MV-4-11 (cell line): ENCODE results near the gene NLGN1.
"Not testable (repeated sequence)": the region's sequence is repeated elsewhere in the genome, so short reads cannot be mapped to it uniquely, and the experiment has no call there.

Experiments used
- DNase-seq: peaks from one replicate; lab custom pipeline; 2025; lab: John Stamatoyannopoulos, UW

NLGN1 gene

DNA sequence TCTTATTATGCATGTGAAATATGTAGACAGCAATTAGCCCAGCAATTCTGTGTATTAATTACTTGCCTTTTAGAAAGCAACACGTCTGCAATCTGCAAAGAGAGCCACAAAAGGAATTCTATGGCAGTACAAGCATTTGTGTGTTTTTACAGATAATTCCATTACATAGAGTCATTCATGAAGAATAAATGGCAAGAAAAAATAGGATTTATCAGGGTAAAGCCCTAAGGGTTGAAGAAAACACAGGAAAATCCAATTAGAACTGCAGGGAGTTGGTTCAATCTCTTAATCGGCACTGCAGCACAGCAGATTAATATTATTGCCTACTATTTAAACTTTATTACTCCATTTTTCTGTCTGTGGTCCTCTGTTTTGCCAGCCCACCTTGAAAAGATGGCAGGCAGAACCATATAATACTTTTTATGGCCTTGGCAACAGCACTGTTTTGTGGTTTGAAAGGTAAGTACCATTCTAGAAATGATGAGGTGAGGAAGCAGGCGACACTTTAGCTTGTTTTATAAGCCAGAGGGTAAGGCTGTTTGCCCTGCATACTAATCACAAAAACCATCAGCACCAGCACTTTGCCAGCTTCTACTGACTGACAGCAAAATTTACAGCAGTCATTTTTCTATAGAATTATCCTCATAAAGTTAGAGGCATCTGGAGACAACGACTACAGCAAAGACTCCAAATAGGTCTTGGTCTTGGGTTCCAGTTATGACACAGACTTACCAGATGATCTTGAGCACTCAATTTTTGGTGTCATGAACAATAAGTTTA, 823.4 kb downstream of the NLGN1 start:
- DNase-seq, result no peak

DNA sequence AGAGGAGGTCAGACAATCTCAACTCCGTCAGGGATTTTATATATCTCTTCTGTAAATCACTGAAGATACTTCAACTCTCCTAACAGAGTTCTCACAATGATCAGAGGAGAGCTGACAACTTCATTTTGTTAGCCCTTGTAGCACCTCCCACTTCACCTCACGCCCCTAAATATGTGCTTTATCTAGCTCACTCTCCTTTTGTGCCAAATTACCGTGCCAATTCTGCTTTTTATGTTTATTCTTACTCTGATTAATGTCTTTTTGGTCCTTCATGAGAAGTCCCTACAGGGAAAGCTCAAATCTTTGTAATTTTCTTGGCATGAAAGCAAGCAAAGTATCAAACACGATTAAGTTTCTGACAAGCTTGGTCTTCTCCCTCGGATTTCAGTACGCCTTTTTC, 825.5 kb downstream of the NLGN1 start:
- DNase-seq, result no peak

DNA sequence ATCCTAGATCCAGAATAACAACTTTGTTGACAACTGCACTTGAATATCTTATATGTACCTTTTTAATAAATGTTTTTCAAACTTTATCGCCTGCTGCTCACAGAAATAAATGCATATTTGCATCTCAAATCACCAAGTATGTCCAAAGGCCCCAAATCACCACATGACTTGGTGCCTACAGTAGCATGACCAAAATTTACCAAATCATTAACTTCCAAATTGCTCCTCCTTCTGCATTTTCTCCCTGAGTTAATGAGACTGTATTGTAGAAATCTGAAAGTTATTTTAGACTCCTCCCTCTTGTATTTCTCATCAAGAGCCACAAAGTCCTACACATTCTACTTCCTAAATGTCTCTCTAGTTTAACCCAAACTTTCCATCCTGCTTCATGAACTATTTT, 826.1 kb downstream of the NLGN1 start:
- DNase-seq, result no peak

DNA sequence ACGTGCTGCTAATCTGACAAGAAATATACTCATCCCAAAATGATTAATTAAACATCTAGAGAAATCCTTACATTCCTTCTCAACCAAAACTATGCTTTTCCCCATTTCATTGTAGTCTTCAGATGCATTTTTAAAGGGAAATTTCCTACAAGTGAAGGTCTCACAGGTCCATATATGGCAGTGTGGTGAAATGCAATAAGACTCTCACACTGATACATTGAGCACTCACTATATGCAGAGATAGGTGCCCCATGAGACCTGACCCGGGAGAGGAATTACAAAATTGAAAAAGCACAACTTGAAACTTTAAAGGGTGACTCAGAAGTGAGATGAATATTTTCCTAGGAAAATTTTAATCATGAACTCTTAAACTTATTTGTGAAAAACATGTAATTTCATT, 832.4 kb downstream of the NLGN1 start:
- no peak for DNase-seq

DNA sequence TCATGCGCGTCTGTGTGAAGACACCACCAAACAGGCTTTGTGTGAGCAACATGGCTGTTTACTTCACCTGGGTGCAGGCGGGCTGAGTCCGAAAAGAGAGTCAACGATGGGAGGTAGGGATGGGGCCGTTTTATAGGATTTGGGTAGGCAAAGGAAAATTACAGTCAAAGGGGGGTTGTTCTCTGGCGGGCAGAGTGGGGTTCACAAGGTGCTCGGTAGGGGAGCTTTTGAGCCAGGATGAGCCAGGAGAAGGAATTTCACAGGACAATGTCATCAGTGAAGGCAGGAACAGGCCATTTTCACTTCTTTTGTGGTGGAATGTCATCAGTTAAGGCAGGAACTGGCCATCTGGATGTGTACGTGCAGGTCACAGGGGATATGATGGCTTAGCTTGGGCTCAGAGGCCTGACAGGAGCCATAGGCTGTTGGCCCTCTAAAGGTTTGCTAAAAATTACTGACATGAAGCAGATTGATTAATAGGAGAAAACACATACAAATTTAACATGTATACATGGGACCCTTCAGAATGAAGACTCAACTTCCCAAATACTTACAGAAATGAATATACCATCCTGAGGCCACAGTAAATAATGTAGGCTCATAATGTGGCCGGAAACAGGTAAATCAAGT, 834.6 kb downstream of the NLGN1 start:
- not testable (repeated sequence) for DNase-seq

DNA sequence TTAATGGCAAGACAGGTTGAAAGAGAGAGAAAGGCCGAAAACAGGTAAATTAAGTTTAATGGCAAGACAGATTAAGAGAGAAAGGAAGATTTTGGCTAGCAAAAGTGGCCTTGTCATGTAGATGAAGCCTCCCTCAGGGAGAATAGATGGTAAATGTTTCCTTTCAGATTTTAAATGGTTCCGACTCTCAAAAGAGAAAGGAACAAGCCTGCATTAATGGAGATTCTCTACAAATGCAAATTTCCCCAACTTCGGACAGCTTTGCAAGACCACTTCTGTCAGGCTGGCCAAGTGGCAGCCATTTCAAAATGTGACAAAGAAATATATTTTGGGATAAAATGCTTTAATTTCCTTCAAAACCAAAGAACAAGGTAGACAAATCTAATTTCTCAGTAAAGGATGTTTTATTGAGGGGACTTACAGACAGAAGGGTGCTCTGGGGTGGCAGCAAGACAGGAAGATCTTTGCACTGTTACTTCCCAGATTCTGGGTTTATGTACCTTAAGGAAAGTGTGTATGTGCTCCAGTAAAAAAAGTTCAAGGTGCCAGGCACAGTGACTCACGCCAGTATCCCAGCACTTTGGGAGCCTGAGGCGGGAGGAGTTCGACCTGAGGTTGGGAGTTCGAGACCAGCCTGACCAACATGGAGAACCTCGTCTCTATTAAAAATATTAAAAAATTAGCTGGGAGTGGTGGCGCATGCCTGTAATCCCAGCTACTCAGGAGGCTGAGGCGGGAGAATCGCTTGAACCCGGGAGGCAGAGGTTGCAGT, 835.3 kb downstream of the NLGN1 start:
- DNase-seq, result no peak

DNA sequence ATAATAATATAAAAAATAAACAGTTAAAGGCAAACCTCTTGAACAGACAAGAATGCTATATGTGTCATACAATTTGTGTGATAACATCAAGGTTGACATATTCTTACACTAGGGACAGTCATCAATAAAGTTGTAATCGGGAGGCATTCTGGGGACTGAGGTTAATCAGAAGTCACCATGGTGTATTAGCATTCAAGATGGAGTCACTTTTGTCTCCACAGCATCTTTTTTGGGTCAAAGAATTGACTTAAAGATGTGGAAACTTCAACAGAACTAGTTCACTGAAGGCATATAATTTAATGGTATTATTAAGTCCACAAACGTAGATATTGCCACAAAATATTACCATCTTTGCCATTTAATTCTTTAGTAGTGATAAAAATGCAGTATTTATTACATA, 836.0 kb downstream of the NLGN1 start:
- no peak for DNase-seq

DNA sequence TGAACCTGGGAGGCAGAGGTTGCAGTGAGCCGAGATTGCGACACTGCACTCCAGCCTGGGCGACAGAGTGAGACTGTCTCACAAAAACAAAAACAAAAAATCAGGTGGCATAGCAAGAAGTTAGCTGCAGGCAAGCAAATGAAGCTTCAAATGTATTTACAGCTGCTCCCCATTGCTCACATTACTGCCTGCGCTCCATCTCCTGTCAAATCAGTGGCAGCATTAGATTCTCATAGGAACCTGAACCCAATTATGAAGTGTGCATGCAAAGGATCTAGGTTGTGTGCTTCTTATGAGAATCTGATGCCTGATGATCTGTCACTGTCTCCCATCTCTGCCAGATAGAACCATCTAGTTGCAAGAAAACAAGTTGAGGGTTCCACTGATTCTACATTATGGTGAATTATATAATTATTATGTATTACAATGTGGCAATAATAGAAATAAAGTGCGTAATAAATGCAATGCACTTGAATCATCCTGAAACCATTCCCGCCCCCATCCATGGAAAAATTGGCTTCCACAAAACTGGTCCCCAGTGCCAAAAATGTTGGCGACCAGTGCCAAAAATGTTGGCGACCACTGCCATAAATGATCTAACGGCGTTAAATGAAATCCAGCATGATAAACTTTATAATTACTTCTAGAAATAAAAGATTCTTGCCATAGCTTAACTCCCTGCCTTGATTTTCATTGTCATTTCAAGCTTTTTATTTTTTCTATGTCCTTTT, 844.9 kb downstream of the NLGN1 start:
- DNase-seq, result no peak

DNA sequence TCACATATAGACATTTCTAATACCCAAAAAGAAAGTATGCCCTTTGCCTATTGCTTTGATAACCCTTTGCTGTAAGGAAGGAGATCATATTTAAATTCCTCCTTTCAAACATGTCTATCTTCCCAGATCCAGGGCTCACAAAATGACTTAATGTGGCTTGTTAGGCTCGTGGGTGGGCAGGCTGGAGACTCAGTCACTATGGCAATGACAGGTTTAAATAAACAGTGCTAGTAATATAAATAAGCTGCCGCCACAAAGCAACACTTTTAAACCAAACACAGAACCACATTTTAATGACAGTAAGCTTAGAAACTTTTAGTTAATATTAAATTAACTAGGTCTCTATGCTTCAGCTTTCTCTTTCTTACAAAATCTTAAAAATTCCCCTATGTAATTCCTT, 845.6 kb downstream of the NLGN1 start:
- no peak for DNase-seq

DNA sequence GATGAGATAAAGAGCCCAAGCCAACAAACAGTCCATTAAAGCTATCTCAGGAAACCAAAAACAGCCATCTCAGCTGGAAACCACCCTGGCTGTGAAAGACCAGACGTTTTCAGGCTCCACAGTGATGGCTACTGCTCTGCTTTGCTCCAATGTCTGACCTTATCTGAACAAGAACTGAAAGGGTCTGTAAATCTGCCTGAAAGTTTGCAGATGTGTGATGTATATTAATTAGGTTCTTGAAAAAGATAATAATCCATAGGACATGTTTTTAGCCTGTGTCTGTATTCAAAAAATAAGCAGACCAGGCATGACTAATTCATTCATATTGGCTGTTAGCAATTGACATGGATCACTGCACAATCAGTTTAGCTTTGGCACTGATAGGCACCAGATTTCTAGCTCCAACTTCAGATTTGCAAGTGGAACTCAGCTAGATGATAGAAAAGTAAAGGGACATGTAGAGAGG, 850.2 kb downstream of the NLGN1 start:
- DNase-seq, result no peak

DNA sequence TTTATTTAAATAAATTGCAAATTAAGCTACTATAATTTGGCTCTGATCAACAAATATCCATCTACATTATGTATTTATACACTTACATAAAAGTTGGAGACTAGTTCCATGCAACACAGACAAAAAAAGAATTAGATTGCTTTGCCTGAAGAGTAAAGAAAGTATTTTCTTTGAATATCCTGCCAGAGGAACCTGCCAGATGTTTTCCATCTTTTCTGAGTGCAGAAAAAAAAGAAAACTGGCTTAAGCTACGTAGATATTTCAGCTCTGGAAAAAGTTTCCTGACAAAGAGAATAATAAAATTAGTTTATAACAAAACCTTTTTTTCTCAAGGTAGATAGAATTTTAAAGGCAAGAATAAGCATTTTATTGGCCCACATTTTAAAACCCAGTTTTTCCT, 854.1 kb downstream of the NLGN1 start:
- no peak for DNase-seq

DNA sequence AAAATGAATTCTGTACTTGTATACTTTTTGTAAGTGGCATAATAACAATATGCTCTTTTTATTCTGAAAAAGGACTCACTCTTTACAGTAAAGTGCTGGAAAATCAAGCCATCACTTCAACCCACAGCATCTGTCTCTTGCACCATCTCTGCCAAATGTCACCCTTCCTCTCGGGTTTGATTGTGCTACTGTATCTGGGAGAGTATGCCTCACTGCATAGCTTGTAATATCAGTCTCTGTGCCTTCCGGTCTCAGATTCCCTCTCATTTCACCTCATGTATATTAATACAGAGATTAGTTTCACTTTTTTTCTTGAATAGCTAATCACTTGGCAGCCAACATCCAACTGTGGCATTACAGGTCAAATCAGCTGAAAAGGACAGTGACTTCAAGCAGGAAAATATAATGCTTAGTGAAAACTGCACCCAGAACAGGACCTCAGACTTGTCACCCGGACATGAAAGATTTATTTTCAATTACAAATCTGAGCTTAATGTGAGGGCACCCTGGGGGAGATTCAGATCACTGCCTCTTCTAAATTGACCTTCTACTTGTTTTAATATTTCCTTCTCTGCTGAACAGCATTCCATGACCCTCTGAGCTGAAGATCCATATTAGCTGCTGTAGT, 855.8 kb downstream of the NLGN1 start:
- DNase-seq, result no peak

DNA sequence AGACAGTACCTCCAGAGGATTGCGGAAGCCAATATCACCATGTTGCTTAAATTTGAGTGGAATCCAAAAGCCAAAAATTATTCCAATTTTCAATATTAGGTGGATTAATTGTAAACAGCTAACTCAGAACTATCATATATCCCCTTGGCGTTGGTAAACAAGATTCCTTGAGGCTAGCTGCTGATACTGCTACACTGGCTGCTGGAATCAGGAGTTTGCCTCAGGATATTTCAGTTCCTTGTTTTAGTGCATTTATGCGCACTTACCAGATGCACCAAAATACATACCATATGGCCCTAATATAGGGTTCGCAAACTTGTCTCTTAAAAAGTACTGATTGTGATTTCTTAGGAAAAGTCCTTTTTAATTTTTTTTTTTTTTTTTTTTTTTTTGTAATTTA, 856.4 kb downstream of the NLGN1 start:
- DNase-seq, result no peak

DNA sequence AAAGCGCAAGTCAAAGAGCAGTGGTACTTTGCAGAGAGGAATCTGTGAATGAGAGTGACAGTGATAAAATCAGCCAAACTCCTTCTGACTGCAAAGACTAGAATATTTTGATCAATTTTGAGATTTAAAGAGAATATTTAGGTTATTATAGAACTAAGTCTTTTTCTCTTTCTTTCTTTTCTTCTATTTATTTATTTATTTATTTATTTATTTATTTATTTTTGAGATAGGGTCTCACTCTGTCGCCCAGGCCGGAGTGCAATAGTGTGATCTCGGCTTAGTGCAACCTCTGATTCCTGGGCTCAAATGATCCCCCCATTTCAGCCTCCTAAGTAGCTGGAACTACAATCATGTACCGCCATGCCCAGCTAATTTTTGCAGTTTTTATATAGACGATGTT, 857.9 kb downstream of the NLGN1 start:
- no peak for DNase-seq

DNA sequence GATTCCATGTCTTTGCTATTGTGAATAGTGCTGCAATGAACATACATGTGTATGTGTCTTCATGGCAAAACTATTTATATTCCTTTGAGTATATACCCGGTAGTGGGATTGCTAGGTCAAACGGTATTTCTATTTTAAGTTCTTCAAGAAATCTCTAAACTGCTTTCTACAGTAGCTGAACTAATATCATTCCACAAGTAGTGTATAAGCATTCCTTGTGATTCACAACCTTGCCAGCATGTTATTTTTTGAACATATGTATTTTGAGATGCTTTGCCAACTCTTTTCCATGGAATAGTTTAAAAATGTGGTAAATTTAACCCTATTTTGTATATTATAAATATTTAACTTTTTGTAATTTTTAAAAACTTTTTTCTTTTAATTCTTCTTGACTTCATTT, 868.9 kb downstream of the NLGN1 start:
- no peak for DNase-seq

DNA sequence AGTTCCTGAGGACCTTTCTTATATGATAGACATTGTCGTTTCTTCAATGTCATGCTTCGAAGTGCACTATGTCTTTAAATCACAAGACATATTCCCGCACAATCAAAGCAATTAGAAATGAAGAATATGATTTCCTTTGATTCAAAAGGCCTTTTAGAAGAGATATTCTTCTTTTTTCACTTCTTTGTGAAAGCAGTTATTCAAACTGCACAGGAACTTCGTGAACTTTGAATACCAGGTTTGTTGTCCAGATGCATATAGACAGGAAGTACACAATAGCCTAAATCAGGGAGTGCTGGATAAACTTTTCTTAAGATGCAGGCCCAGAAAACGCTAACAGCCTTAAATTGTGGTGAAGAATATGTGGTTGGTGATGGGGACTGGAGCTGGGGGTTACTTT, 870.5 kb downstream of the NLGN1 start:
- no peak for DNase-seq

DNA sequence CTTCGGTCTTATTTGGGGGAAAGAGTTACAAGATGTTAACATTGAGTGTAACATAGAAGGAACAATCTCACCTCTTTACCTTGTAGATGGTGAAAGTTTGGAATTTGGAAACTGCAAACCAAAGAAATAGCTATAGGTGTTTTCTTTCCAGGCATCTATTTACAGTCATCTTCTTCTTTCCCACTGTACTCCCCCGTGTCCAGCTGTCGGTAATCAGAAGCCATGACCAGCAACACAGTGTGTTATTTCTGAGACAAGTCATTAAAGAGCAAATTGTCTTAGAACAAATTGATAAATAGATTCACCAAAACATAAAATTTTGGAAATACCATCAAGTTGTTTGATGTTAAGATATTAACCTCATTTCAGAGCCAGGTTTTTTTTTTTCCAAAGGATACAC, 871.0 kb downstream of the NLGN1 start:
- DNase-seq, result no peak

DNA sequence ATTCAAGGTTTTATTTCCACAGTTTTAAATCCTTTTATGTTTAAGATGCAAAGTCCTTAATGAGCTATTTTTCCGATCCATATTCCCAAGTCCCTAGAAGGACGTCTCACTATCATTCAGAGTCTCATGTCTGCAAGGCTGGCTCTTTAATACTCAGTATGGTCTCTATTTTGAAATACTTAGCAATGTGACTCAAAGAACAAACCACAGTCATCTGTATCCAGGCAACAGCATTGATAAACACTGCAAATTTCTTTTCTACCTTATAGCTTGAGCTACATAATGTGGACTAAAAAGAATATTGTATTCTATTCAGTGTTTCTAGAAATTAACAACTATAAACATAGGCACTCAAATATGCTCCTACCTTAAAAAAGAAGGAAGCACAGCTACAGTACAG, 873.3 kb downstream of the NLGN1 start:
- no peak for DNase-seq

DNA sequence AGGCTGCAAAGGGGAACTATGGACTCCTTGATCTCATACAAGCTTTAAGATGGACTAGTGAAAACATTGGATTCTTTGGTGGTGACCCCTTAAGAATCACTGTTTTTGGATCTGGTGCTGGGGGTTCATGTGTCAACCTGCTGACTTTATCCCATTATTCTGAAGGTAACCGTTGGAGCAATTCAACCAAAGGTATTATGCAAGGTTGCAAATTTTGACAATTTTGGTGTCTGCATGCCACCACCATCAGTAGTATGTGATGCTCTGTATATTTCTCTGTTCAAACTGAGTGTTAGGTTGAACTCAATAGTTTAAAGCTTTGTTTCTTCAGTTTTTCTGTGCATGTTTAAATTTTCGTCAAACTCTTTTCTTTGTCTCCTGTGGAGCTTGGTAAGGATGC, 877.8 kb downstream of the NLGN1 start:
- no peak for DNase-seq

DNA sequence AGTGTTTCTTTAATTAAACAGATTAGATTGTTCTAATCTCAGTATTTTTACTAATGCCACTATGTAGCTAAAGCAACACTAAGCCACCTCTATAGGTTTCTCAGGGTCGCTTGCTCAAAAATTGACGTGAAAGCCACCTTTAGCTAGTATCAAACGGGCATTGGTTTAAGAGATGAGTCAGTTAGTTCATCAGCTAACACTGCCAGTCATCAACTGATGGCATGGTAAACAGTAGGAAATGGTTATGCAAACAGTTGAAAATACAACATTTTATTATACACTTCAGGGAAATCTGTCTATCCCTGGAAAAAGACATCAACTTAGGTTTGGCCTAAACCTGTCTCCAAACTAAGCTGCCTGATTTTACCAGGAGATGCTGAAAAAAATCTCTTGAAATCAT, 879.3 kb downstream of the NLGN1 start:
- no peak for DNase-seq

DNA sequence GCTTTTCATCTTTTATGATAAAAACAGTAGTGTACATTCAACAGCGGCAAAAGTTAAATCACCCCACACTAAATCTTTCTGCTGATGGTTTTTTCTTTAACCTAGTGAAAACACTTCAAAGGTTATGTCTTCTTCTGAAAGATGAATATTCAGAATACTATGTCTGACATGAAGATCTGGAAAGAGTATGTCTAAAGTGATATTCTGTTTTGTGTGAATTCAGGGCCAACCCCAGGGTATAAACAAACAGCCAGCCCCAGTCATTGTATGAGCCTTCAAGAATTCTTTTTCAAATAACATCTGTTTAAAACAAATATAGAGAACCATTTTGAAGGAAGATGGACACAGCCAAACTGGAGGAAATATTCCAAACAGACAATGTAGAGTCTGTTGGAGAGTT, 880.5 kb downstream of the NLGN1 start:
- DNase-seq, result no peak

DNA sequence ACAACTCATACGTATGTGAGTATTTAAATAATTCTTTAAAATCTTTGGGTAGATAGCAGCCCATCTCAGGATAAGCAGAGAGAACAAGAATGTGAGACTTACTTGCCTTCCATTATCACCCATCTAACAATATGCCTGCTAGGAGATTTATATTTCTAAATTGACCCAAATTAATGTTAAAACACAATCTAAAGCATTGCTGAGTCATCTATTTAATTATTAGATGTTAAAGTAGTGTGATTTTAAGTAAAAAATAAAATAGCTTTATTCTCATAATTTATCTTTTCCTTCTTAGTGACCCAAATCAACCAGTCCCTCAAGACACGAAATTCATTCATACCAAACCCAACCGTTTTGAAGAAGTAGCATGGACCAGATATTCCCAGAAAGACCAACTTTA, 882.6 kb downstream of the NLGN1 start:
- DNase-seq, result no peak
